ENCODE measurements around the gene PEAK3.

Gene PEAK3

DNA sequence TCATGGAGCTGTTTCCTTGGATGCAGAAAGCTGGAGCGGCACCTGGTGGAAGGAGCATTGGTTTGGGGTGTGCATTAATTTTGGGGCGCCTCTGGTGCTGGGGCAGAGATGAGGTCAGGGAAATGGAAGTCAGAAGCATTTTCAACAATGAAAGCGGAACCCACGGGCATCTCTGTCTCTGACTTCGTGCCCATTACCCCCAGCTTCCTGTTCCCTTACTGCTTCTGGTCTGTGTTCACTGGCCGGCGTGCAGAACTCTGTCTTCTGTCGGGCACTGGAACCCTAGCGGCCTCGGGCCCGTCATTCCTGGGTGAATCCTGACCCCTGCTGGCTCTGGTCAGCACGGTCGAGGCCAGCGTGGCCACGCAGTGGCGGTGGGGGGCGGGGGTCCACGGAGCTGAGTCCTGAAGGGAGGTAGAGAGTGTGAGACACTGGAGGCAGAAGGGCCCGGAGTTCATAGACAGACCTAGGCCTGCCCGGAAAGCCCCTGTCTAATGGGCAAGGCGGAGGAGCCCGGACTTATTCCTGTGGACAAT, 33.9 kb upstream of the PEAK3 start:
- FAIRE-seq (peak; percentile 79), DNase-seq (ENCODE audit: insufficient read length, low spot score) (no peak)
- TF ChIP-seq PAX5 (IDR thresholded peaks at IDR 0.05; ENCODE audit: insufficient read depth, low read length, severe bottlenecking) (no peak), SPI1 (IDR thresholded peaks at IDR 0.05; ENCODE audit: low read depth, low read length) (peak; percentile 27; the same call in 1 of the 2 replicates), POLR2A (IDR thresholded peaks at IDR 0.05; ENCODE audit: low read depth, low read length) (no peak)

DNA sequence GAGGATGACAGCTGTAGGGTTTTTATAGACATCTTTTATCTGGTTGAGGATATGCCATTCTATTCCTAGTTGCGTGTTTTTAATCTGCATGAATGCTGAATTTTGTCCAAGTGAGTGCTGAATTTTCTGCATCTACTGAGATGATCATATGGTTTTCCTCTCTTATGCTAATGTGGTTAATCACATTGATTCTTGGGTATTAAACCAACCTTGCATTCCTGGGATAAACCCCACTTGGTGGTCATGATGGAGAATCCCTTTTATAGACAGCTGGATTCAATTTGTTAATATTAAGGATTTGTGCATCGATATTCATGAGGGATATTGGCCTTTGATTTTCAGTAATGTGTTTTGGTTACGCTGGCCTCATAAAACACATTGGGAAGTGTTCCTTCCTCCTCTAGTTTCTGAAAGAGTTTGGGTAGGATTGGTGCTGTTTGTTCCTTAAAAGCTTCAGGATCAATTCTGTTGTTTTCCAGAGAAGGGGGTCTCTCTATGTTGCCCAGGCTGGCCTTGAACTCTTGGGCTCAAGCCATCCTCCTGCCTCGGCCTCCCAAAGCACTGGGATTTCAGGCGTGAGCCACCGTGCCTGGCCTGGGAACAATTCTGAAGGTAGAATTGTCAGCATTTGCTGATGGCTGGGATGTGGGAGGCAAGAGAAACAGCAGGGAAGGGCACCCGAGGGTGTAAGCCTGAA, 33.3 kb upstream of the PEAK3 start:
- FAIRE-seq: peak; percentile 20
- DNase-seq (ENCODE audit: insufficient read length, low spot score): no peak
- TF ChIP-seq POLR2A (IDR thresholded peaks at IDR 0.05; ENCODE audit: low read depth, low read length) (no peak), POLR2AphosphoS5 (IDR thresholded peaks at IDR 0.05; ENCODE audit: low read depth, low read length) (no peak), SPI1 (IDR thresholded peaks at IDR 0.05; ENCODE audit: low read depth, low read length) (no peak), TAF1 (IDR thresholded peaks at IDR 0.05; ENCODE audit: low read depth, low read length) (no peak), POU2F2 (IDR thresholded peaks at IDR 0.05; ENCODE audit: low read depth, low read length) (no peak), PAX5 (IDR thresholded peaks at IDR 0.05; ENCODE audit: insufficient read depth, low read length, severe bottlenecking) (no peak)

DNA sequence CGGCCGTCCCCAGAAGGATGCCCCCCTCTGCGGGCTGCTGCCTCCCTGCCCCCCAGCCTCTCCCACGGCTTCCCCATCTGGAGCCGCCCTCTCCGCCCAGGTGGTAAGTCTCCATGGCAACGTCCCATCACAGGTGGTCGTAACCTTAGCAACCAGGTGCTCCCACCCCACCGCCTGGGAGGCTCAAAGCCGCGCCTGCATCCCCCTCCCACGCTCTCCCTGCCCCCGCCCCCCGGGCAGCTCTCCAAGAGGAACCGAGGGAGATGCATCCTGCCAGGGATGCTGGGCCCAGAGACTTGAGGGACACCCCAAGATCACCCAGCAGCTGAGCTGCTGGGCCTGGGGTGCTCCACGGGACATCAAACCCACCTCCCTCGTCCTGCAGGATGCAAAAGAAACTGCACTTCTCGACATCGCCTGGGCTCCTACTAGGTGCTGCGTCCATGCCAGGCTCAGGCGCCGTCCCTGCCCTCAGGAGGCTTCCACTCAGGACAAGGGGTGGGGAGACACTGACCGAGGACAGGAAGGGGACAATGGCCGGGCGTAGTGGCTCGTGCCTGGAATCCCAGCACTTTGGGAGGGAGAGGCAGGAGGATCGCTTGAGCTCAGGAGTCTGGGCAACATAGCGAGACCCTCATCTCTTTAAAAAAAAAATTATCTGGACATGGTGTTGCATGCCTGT, 31.0 kb upstream of the PEAK3 start:
- no peak for FAIRE-seq
- TF ChIP-seq POU2F2 (IDR thresholded peaks at IDR 0.05; ENCODE audit: low read depth, low read length): no peak
- TF ChIP-seq PAX5 (IDR thresholded peaks at IDR 0.05; ENCODE audit: insufficient read depth, low read length, severe bottlenecking): no peak
- TF ChIP-seq SPI1 (IDR thresholded peaks at IDR 0.05; ENCODE audit: low read depth, low read length): no peak
- no peak for TF ChIP-seq TAF1 (IDR thresholded peaks at IDR 0.05; ENCODE audit: low read depth, low read length)
- TF ChIP-seq POLR2A (IDR thresholded peaks at IDR 0.05; ENCODE audit: low read depth, low read length): no peak
- no peak for TF ChIP-seq POLR2AphosphoS5 (IDR thresholded peaks at IDR 0.05; ENCODE audit: low read depth, low read length)
- DNase-seq (ENCODE audit: insufficient read length, low spot score): no peak

DNA sequence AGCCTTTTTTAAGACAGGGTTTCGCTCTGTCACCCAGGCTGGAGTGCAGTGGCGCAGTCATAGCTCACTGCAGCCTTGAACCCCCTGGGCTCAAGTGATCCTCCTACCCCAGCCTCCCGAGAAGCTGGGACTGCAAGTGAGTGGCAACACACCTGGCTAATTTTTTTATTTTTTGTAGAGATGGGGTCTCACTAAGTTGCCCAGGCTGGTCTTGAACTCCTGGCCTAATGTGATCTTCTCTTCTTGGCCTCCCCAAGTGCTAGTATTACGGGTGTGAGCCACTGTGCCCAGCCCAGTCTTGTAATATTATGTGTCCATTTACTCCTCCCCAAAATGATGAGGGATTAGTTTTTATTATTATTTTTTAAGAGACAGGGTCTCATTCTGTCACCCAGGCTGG, 29.1 kb upstream of the PEAK3 start:
- FAIRE-seq (no peak), DNase-seq (ENCODE audit: insufficient read length, low spot score) (no peak)
- no peak for TF ChIP-seq POU2F2 (IDR thresholded peaks at IDR 0.05; ENCODE audit: low read depth, low read length)
- no peak for TF ChIP-seq PAX5 (IDR thresholded peaks at IDR 0.05; ENCODE audit: insufficient read depth, low read length, severe bottlenecking)
- no peak for TF ChIP-seq TAF1 (IDR thresholded peaks at IDR 0.05; ENCODE audit: low read depth, low read length)
- TF ChIP-seq SPI1 (IDR thresholded peaks at IDR 0.05; ENCODE audit: low read depth, low read length): no peak
- TF ChIP-seq POLR2A (IDR thresholded peaks at IDR 0.05; ENCODE audit: low read depth, low read length): no peak
- TF ChIP-seq POLR2AphosphoS5 (IDR thresholded peaks at IDR 0.05; ENCODE audit: low read depth, low read length): no peak

DNA sequence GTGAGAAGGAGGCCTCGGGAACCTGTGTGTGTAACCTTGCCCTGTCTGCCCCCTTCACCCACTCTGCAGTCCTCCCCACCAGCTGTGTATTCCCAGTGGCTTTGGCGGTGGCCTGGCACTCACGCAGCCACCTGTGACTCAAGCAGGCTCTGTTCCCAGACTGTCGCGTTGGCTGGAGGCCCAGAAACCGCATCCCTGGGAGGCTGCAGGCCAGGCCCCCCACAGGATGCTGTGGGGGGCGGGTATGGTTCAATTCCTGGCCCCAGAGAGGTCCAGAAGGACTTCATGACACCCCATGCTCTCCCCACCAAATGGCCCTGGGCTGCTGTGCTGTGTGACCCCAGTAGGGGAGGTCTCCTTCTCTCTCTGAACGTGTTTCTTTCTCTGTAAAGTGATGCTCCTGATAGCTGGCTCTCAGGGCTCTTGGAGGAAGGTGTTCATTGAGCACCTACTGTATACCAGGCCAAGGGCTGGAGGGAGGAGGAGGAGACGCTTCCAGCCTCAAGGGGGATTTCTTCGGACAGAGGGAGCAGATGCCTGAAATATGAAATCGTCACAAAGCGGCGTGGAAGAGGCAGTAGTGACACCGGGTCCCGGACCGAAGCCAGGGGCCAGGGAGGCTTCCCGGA, 27.9 kb upstream of the PEAK3 start:
- no peak for TF ChIP-seq POU2F2 (IDR thresholded peaks at IDR 0.05; ENCODE audit: low read depth, low read length)
- TF ChIP-seq SPI1 (IDR thresholded peaks at IDR 0.05; ENCODE audit: low read depth, low read length): no peak
- no peak for TF ChIP-seq TAF1 (IDR thresholded peaks at IDR 0.05; ENCODE audit: low read depth, low read length)
- TF ChIP-seq POLR2AphosphoS5 (IDR thresholded peaks at IDR 0.05; ENCODE audit: low read depth, low read length): no peak
- DNase-seq (ENCODE audit: insufficient read length, low spot score) (no peak), FAIRE-seq (peak; percentile 28)

DNA sequence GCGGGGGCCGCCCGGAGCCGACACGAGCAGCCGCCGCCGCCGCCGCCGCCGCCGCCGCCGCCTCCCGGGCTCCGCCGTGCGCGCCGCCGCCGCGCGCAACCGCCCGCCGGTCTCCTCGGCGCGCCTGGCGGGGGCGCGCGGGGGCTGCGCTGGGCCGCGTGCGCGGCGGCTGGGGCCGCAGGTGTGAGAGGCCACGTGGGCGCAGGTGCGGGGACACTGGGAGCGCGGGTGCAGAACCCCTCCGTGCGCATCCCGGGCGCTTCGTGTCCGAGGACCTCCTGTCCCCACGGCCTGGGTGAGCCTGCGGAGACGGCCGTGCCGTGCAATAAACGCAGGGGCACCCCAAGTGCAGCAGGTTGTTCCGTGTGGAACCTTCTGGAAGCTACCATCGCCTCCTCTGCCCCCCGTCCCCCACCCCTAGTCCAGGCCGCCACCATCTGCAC, 26.2 kb upstream of the PEAK3 start, which contains the start of gene LINGO3:
Gene LINGO3, minus strand, starts transcription at position 41 of the 443 bp plus-strand sequence. CDS start 16,378 bp downstream, outside the sequence.
- no peak for FAIRE-seq

DNA sequence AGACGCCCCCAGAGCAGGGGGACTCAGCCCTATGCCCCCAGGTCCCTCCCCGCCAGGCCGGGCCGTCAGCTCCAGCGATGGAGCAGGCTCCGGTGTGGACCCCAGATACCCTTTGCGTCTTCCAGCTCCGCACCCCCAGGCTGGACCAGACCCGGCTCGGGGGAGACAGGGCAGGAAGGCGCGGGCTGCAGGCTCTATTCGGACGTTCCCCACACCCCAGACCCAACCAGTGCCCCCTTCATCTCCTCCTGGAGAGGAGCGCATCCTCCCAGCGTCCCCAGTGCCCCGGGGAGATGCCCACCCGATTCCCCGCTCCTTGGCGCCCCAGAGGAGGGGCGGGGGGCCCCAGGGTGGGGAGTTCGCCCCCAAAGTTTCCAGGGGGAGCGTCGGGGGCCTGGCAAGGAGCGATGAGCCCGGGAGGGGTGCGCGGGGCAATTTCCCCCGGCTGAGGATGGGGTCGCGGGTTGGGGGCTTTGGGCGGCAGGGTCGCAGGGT, 25.6 kb upstream of the PEAK3 start:
- FAIRE-seq (no peak), DNase-seq (ENCODE audit: insufficient read length, low spot score) (no peak)
- TF ChIP-seq POU2F2 (IDR thresholded peaks at IDR 0.05; ENCODE audit: low read depth, low read length) (no peak), POLR2A (IDR thresholded peaks at IDR 0.05; ENCODE audit: low read depth, low read length) (no peak), SPI1 (IDR thresholded peaks at IDR 0.05; ENCODE audit: low read depth, low read length) (no peak), TAF1 (IDR thresholded peaks at IDR 0.05; ENCODE audit: low read depth, low read length) (no peak), POLR2AphosphoS5 (IDR thresholded peaks at IDR 0.05; ENCODE audit: low read depth, low read length) (no peak), PAX5 (IDR thresholded peaks at IDR 0.05; ENCODE audit: insufficient read depth, low read length, severe bottlenecking) (no peak)

More for the DNA sequence above, 26.2 kb upstream of the PEAK3 start, which contains the start of gene LINGO3:
- TF ChIP-seq PAX5 (IDR thresholded peaks at IDR 0.05; ENCODE audit: insufficient read depth, low read length, severe bottlenecking): no peak
- no peak for TF ChIP-seq POU2F2 (IDR thresholded peaks at IDR 0.05; ENCODE audit: low read depth, low read length)
- TF ChIP-seq POLR2AphosphoS5 (IDR thresholded peaks at IDR 0.05; ENCODE audit: low read depth, low read length): no peak
- no peak for TF ChIP-seq POLR2A (IDR thresholded peaks at IDR 0.05; ENCODE audit: low read depth, low read length)
- TF ChIP-seq TAF1 (IDR thresholded peaks at IDR 0.05; ENCODE audit: low read depth, low read length): no peak
- TF ChIP-seq SPI1 (IDR thresholded peaks at IDR 0.05; ENCODE audit: low read depth, low read length): no peak
- no peak for DNase-seq (ENCODE audit: insufficient read length, low spot score)

DNA sequence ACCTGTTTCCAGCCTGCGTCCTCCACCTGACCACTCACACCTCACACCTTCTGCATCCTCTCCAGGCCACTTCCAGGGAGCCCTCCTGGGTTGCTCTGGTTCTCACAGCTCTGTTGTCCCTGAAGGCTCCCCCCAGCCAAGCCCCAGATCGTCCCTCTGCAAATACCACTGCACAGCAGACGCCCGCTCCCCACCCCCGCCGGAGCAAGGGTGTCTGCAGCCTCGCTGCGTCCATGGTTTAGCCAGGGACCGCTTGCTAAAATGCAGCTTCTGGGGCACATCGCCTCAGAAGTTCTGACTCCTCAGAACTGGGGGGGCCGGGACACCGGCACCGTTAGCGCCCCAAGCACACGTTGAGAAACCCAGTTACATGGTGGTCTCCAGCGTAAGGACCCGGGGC, 25.0 kb upstream of the PEAK3 start:
- no peak for FAIRE-seq
- no peak for TF ChIP-seq TAF1 (IDR thresholded peaks at IDR 0.05; ENCODE audit: low read depth, low read length)
- no peak for TF ChIP-seq POLR2A (IDR thresholded peaks at IDR 0.05; ENCODE audit: low read depth, low read length)
- no peak for TF ChIP-seq POLR2AphosphoS5 (IDR thresholded peaks at IDR 0.05; ENCODE audit: low read depth, low read length)
- TF ChIP-seq PAX5 (IDR thresholded peaks at IDR 0.05; ENCODE audit: insufficient read depth, low read length, severe bottlenecking): no peak
- no peak for DNase-seq (ENCODE audit: insufficient read length, low spot score)

DNA sequence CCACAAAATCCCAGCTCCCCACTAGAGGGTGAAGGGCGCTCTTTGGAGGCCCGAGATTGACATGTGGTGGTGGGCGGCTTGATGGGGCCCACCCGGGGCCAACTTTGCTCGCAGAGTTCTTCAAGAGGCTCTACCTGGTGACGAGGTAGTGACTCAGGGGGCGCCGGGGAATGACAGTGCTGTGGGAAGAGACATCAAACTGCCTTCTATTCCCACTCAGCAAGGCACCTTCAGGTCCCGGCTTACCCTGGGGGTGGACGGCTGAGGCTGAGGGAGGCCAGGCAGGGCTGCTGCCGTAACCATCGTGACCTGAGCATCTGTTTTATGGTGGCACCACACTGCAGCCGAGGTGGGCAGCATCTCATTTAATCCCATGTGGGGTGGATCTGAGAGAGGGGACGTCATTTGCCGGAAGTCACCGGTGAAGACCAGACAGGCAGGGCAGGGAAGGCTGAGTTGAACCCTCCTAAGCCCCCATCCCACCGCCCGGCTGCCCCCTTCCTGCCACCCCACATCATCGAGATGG, 24.4 kb upstream of the PEAK3 start:
- TF ChIP-seq POU2F2 (IDR thresholded peaks at IDR 0.05; ENCODE audit: low read depth, low read length): no peak
- no peak for TF ChIP-seq POLR2AphosphoS5 (IDR thresholded peaks at IDR 0.05; ENCODE audit: low read depth, low read length)
- TF ChIP-seq PAX5 (IDR thresholded peaks at IDR 0.05; ENCODE audit: insufficient read depth, low read length, severe bottlenecking): no peak
- TF ChIP-seq POLR2A (IDR thresholded peaks at IDR 0.05; ENCODE audit: low read depth, low read length): no peak
- no peak for TF ChIP-seq SPI1 (IDR thresholded peaks at IDR 0.05; ENCODE audit: low read depth, low read length)
- no peak for TF ChIP-seq TAF1 (IDR thresholded peaks at IDR 0.05; ENCODE audit: low read depth, low read length)
- FAIRE-seq: no peak
- DNase-seq (ENCODE audit: insufficient read length, low spot score): no peak

Measured in GM12891 (cell line).